ENCODE measurements around the gene C11orf91.
"Not testable (repeated sequence)": the region's sequence is repeated elsewhere in the genome, so short reads cannot be mapped to it uniquely, and the experiment has no call there.

The C11orf91 gene

GRCh38 chr11:33668468-33668825, 32.2 kb downstream of the C11orf91 start:
- DNase-seq, result peak; percentile 70

GRCh38 chr11:33667819-33668467, 32.7 kb downstream of the C11orf91 start:
- no peak for DNase-seq

- DNase-seq, result no peak
Observed at GRCh38 chr11:33665350-33666106, 35.1 kb downstream of the C11orf91 start.

- DNase-seq, result no peak
Observed at GRCh38 chr11:33664827-33665226, 35.8 kb downstream of the C11orf91 start.

GRCh38 chr11:33664166-33664565, 36.5 kb downstream of the C11orf91 start:
- no peak for DNase-seq

- DNase-seq, result no peak
Observed at GRCh38 chr11:33663121-33663520, 37.5 kb downstream of the C11orf91 start.

- not testable (repeated sequence) for DNase-seq
Observed at GRCh38 chr11:33661526-33661925, 39.1 kb downstream of the C11orf91 start.

- no peak for DNase-seq
Observed at GRCh38 chr11:33660962-33661361, 39.7 kb downstream of the C11orf91 start.

- DNase-seq, result no peak
Observed at GRCh38 chr11:33659370-33660139, 41.1 kb downstream of the C11orf91 start.

GRCh38 chr11:33658195-33658900, 42.3 kb downstream of the C11orf91 start:
- no peak for DNase-seq

GRCh38 chr11:33657757-33658156, 42.9 kb downstream of the C11orf91 start:
- DNase-seq, result no peak

GRCh38 chr11:33656768-33657167, 43.9 kb downstream of the C11orf91 start:
- DNase-seq, result no peak

- no peak for DNase-seq
Observed at GRCh38 chr11:33655842-33656600, 44.6 kb downstream of the C11orf91 start.

- DNase-seq, result no peak
Observed at GRCh38 chr11:33654594-33654993, 46.0 kb downstream of the C11orf91 start.

GRCh38 chr11:33652930-33653329, 47.7 kb downstream of the C11orf91 start:
- DNase-seq, result no peak

GRCh38 chr11:33652431-33652830, 48.2 kb downstream of the C11orf91 start:
- DNase-seq, result no peak

GRCh38 chr11:33651990-33652389, 48.6 kb downstream of the C11orf91 start:
- DNase-seq, result no peak

GRCh38 chr11:33651555-33651954, 49.1 kb downstream of the C11orf91 start:
- no peak for DNase-seq

GRCh38 chr11:33649944-33650343, 50.7 kb downstream of the C11orf91 start:
- DNase-seq, result no peak

All from NCI-H187 treated with DMSO at 0.1 percent for 48 hours (cell line).